ENCODE data around the gene PKD2. TPM values are rescaled to one million over a fixed set of nuclear protein-coding genes. Genes with fewer than 3 reads are reported as not detected.

Gene PKD2
- total RNA-seq, 1 donor from 2014 or later = 40.4 TPM

- no peaks in the 10 kb centered on the region for H4K20me1 ChIP-seq (ENCODE audit: low read depth)
- H3K79me2 ChIP-seq (ENCODE audit: low read depth) = no peaks in the 10 kb centered on the region
- Mint-ChIP-seq H3K27ac (no peak overlapping the region), H3K9me3 (peaks cover 5% of the 10 kb centered on the region), H3K36me3 (no peaks in the 10 kb centered on the region), H3K4me1 (no peaks in the 10 kb centered on the region), H3K4me3 (no peak overlapping the region), H3K27me3 (ENCODE audit: insufficient read depth, low read depth) (peaks cover 3% of the 10 kb centered on the region)
- H3K27me3 ChIP-seq = no peaks in the 10 kb centered on the region
- TF ChIP-seq CTCF (IDR thresholded peaks at IDR 0.05) = no peak
- no peak for TF ChIP-seq EZH2 (IDR thresholded peaks at IDR 0.05)
- TF ChIP-seq EZH2phosphoT487 (IDR thresholded peaks at IDR 0.05) = no peak
- no peak overlapping the region for H3K4me3 ChIP-seq
- no peaks in the 10 kb centered on the region for H3F3A ChIP-seq (ENCODE audit: low read depth)
- no peak overlapping the region for H3K27ac ChIP-seq
- DNase-seq (ENCODE audit: low spot score) = no peak
- no peak overlapping the region for H3K4me2 ChIP-seq
- H2AFZ ChIP-seq (replicated peaks) = no peak overlapping the region
- H3K4me1 ChIP-seq = no peaks in the 10 kb centered on the region
- H3K36me3 ChIP-seq = no peaks in the 10 kb centered on the region
- no peak overlapping the region for H3K9ac ChIP-seq
- H3K9me3 ChIP-seq (ENCODE audit: low read depth) = no peaks in the 10 kb centered on the region
Measured at GRCh38 chr4:88087004-88087403, 79.6 kb downstream of the PKD2 start.

GRCh38 chr4:88090898-88091297 is 83.5 kb downstream of the PKD2 start:
- no peak overlapping the region for H3K4me3 Mint-ChIP-seq
- peaks cover 4% of the 10 kb centered on the region for H3K9me3 Mint-ChIP-seq
- no peaks in the 10 kb centered on the region for H3K79me2 ChIP-seq (ENCODE audit: low read depth)
- no peaks in the 10 kb centered on the region for H3K27me3 ChIP-seq
- no peak overlapping the region for H3K9ac ChIP-seq
- no peaks in the 10 kb centered on the region for H3K36me3 ChIP-seq
- H2AFZ ChIP-seq (replicated peaks) = no peak overlapping the region
- no peaks in the 10 kb centered on the region for H3K36me3 Mint-ChIP-seq
- H3K4me1 Mint-ChIP-seq = no peaks in the 10 kb centered on the region
- H3K4me2 ChIP-seq = no peak overlapping the region
- no peak overlapping the region for H3K27ac Mint-ChIP-seq
- H4K20me1 ChIP-seq (ENCODE audit: low read depth) = no peaks in the 10 kb centered on the region
- DNase-seq (ENCODE audit: low spot score) = no peak
- no peaks in the 10 kb centered on the region for H3K4me1 ChIP-seq
- H3K27ac ChIP-seq = no peak overlapping the region
- no peak overlapping the region for H3K4me3 ChIP-seq
- H3F3A ChIP-seq (ENCODE audit: low read depth) = no peaks in the 10 kb centered on the region
- peaks cover 2% of the 10 kb centered on the region for H3K27me3 Mint-ChIP-seq (ENCODE audit: insufficient read depth, low read depth)
- no peak for TF ChIP-seq EZH2 (IDR thresholded peaks at IDR 0.05)
- no peak for TF ChIP-seq EZH2phosphoT487 (IDR thresholded peaks at IDR 0.05)
- no peak for TF ChIP-seq CTCF (IDR thresholded peaks at IDR 0.05)
- H3K9me3 ChIP-seq (ENCODE audit: low read depth) = no peaks in the 10 kb centered on the region

- peaks cover 4% of the 10 kb centered on the region for H3K9me3 Mint-ChIP-seq
- Histone ChIP-seq H4K20me1 (ENCODE audit: low read depth) (no peaks in the 10 kb centered on the region), H3F3A (ENCODE audit: low read depth) (no peaks in the 10 kb centered on the region), H3K4me2 (no peak overlapping the region), H3K9me3 (ENCODE audit: low read depth) (no peaks in the 10 kb centered on the region), H3K9ac (no peak overlapping the region), H3K27me3 (no peaks in the 10 kb centered on the region), H3K36me3 (no peaks in the 10 kb centered on the region), H3K27ac (no peak overlapping the region), H3K79me2 (ENCODE audit: low read depth) (no peaks in the 10 kb centered on the region), H3K4me3 (no peak overlapping the region), H2AFZ (replicated peaks) (no peak overlapping the region), H3K4me1 (no peaks in the 10 kb centered on the region)
- H3K27ac Mint-ChIP-seq = no peak overlapping the region
- no peaks in the 10 kb centered on the region for H3K4me1 Mint-ChIP-seq
- peaks cover under 1% of the 10 kb centered on the region for H3K27me3 Mint-ChIP-seq (ENCODE audit: insufficient read depth, low read depth)
- no peak for TF ChIP-seq CTCF (IDR thresholded peaks at IDR 0.05)
- TF ChIP-seq EZH2 (IDR thresholded peaks at IDR 0.05) = no peak
- TF ChIP-seq EZH2phosphoT487 (IDR thresholded peaks at IDR 0.05) = no peak
- no peak overlapping the region for H3K4me3 Mint-ChIP-seq
- H3K36me3 Mint-ChIP-seq = no peaks in the 10 kb centered on the region
- DNase-seq (ENCODE audit: low spot score) = no peak
Measured at GRCh38 chr4:88091378-88091777, 83.9 kb downstream of the PKD2 start.

All from neural progenitor cell (in vitro differentiated cells).